SK-N-SH (cell line): Measurements from ENCODE around the gene EDRF1. TPM values are rescaled to one million over a fixed set of nuclear protein-coding genes. Genes with fewer than 3 reads are reported as not detected.

Source experiments
- CTCF ChIA-PET: fragments of 300-600, 350-600 bp; formaldehyde crosslinking; extraction: SDS; loops from one replicate; lab custom pipeline; 2021; lab: Yijun Ruan, JAX
- POLR2A ChIA-PET: fragments of 350-600 bp; sonication (Branson Sonifier 250); formaldehyde crosslinking; extraction: SDS; loops from one replicate; lab custom pipeline; 2020; ENCODE audit warnings: antibody characterized with exemption, inconsistent platforms; lab: Yijun Ruan, JAX
- DNase-seq: peaks from one replicate; pipeline ENCODE4 v3.0.0; 2012
- H2AFZ ChIP-seq: fragments of 200-600 bp; sonication (generic); 2 replicates; pipeline ENCODE4 v1.8.1; 2016; ENCODE audit warnings: antibody characterized with exemption, mild to moderate bottlenecking, low read depth
- H3F3A ChIP-seq: fragments of 200-600 bp; sonication (generic); replicated peaks from 2 replicates; pipeline ENCODE3; 2016; ENCODE audit warnings: antibody characterized with exemption, mild to moderate bottlenecking; ENCODE audit not compliant: insufficient read depth
- H3K27ac ChIP-seq, 2 experiments: fragments of 200-500 bp in 1 of 2; fragments of 200-600 bp in 1 of 2; sonication (Bioruptor generic) in 1 of 2; sonication (generic), shearing (Covaris generic) in 1 of 2; 2 replicates each; pipeline versions ENCODE4 v1.5.1 to v1.6.1; 2014 to 2016; ENCODE audit warnings: low read depth in 2 of 2, inconsistent platforms in 1 of 2, low read length in 1 of 2, mild to moderate bottlenecking in 1 of 2, mixed read lengths in 1 of 2
- H3K27me3 ChIP-seq: fragments of 200-600 bp; sonication (generic), shearing (Covaris generic); 2 replicates; pipeline ENCODE4 v1.6.1; 2016; ENCODE audit warnings: mixed run types; ENCODE audit not compliant: insufficient read depth
- H3K36me3 ChIP-seq, 2 experiments: fragments of 200-500 bp in 1 of 2; fragments of 200-600 bp in 1 of 2; sonication (Bioruptor generic) in 1 of 2; sonication (generic) in 1 of 2; replicated peaks in 1 of 2; 2 replicates each; pipeline versions ENCODE3 to v1.5.1; 2014 to 2016; ENCODE audit warnings: low read length in 1 of 2, mild to moderate bottlenecking in 1 of 2; ENCODE audit not compliant: insufficient read depth in 2 of 2, control insufficient read depth in 1 of 2
- H3K4me1 ChIP-seq, 2 experiments: fragments of 200-500 bp in 1 of 2; fragments of 200-600 bp in 1 of 2; sonication (Bioruptor generic) in 1 of 2; sonication (generic), shearing (Covaris generic) in 1 of 2; 2 replicates each; pipeline versions ENCODE4 v1.5.1 to v1.6.1; 2014 to 2016; ENCODE audit warnings: low read depth in 1 of 2, low read length in 1 of 2, mixed run types in 1 of 2; ENCODE audit not compliant: insufficient read depth in 2 of 2, control insufficient read depth in 1 of 2
- H3K4me2 ChIP-seq: fragments of 200-600 bp; sonication (generic), shearing (Covaris generic); 2 replicates; pipeline ENCODE4 v1.6.1; 2017; ENCODE audit warnings: mixed run types
- H3K4me3 ChIP-seq, 2 experiments: fragments of 200-500 bp in 1 of 2; fragments of 200-600 bp in 1 of 2; sonication (Bioruptor generic) in 1 of 2; sonication (generic), shearing (Covaris generic) in 1 of 2; 2 replicates each; pipeline versions ENCODE4 v1.5.1 to v1.8.1; 2014 to 2016; ENCODE audit warnings: low read depth in 2 of 2, inconsistent platforms in 1 of 2, low read length in 1 of 2, mild to moderate bottlenecking in 1 of 2, mixed read lengths in 1 of 2, moderate library complexity in 1 of 2
- H3K79me2 ChIP-seq: fragments of 200-600 bp; sonication (generic); 2 replicates; pipeline ENCODE4 v1.8.1; 2017; ENCODE audit warnings: mild to moderate bottlenecking; ENCODE audit not compliant: insufficient read depth
- H3K9ac ChIP-seq: fragments of 200-600 bp; sonication (generic); 2 replicates; pipeline ENCODE4 v1.6.1; 2017; ENCODE audit warnings: mixed run types
- H3K9me2 ChIP-seq: fragments of 200-600 bp; sonication (generic); 2 replicates; pipeline ENCODE4 v1.6.1; 2017; ENCODE audit warnings: mixed run types
- H3K9me3 ChIP-seq: fragments of 200-600 bp; sonication (generic); 2 replicates; pipeline ENCODE4 v1.6.1; 2017; ENCODE audit warnings: mixed run types, mild to moderate bottlenecking, moderate library complexity
- H4K20me1 ChIP-seq: fragments of 200-600 bp; sonication (generic); 2 replicates; pipeline ENCODE4 v1.6.1; 2017; ENCODE audit warnings: mild to moderate bottlenecking, mixed run types; ENCODE audit not compliant: insufficient read depth
- CHD2 ChIP-seq: fragments of 150-350 bp; IDR thresholded peaks from 2 replicates; pipeline ENCODE4 v1.6.1; 2018; ENCODE audit warnings: low read length; ENCODE audit not compliant: partially characterized antibody
- ELF1 ChIP-seq: IDR thresholded peaks from 2 replicates; pipeline ENCODE4 v1.4.0; 2012
- FOXJ3 ChIP-seq: sonication (generic); formaldehyde crosslinking; IDR thresholded peaks from 2 replicates; pipeline ENCODE4 v1.5.1; 2020; ENCODE audit warnings: mild to moderate bottlenecking, missing genetic modification reagents
- FOXM1 ChIP-seq: IDR thresholded peaks from 2 replicates; pipeline ENCODE4 v1.4.0; 2012; ENCODE audit warnings: low read depth, mild to moderate bottlenecking
- GABPA ChIP-seq: IDR thresholded peaks from 2 replicates; pipeline ENCODE4 v1.4.0; 2012; ENCODE audit warnings: low read depth, mild to moderate bottlenecking
- GATA2 ChIP-seq: sonication (generic); formaldehyde crosslinking; IDR thresholded peaks from 2 replicates; pipeline ENCODE4 v1.5.0; 2020; ENCODE audit warnings: mild to moderate bottlenecking, missing genetic modification reagents
- MAX ChIP-seq: IDR thresholded peaks from 2 replicates; pipeline ENCODE4 v1.4.0; 2012; ENCODE audit warnings: low read depth
- MEF2A ChIP-seq: IDR thresholded peaks from 2 replicates; pipeline ENCODE4 v1.4.0; 2012; ENCODE audit warnings: low read depth, borderline replicate concordance
- MXI1 ChIP-seq: IDR thresholded peaks from 2 replicates; pipeline ENCODE4 v1.6.1; 2012; ENCODE audit warnings: mild to moderate bottlenecking, low read depth, low read length, improper control_type of control experiment
- NRF1 ChIP-seq: IDR thresholded peaks from 2 replicates; pipeline ENCODE4 v1.6.1; 2012; ENCODE audit warnings: low read depth, mild to moderate bottlenecking, low read length
- POLR2AphosphoS5 ChIP-seq: IDR thresholded peaks from 2 replicates; pipeline ENCODE4 v1.6.1; 2012; ENCODE audit warnings: low read depth, low read length
- REST ChIP-seq: IDR thresholded peaks from 2 replicates; pipeline ENCODE4 v1.6.1; 2012; ENCODE audit warnings: mild to moderate bottlenecking, low read depth, low read length, moderate library complexity
- RFX5 ChIP-seq: IDR thresholded peaks from 2 replicates; pipeline ENCODE4 v1.6.1; 2012; ENCODE audit warnings: mild to moderate bottlenecking, improper control_type of control experiment, low read length
- SIN3A ChIP-seq: IDR thresholded peaks from 2 replicates; pipeline ENCODE4 v1.6.1; 2012; ENCODE audit warnings: low read depth, mild to moderate bottlenecking, low read length, moderate library complexity, borderline replicate concordance
- TAF1 ChIP-seq: IDR thresholded peaks from 2 replicates; pipeline ENCODE4 v1.6.1; 2012; ENCODE audit warnings: low read depth, mild to moderate bottlenecking, low read length, moderate library complexity, borderline replicate concordance
- TCF12 ChIP-seq: IDR thresholded peaks from 2 replicates; pipeline ENCODE4 v1.4.0; 2012
- YY1 ChIP-seq: IDR thresholded peaks from 2 replicates; pipeline ENCODE4 v1.4.0; 2012; ENCODE audit warnings: low read depth, mild to moderate bottlenecking
- WGBS: methylation state at CpG from one replicate; pipeline ENCODE4 v1.1.6; 2017; ENCODE audit warnings: low lambda C conversion rate; 5-methylcytosine and 5-hydroxymethylcytosine counted together
- polyA plus RNA-seq, 3 experiments: library from polyadenylated mRNA; depleted of rRNA; stranded (reverse); fragments of >200 nt; gene quantifications; 2 replicates each; pipeline ENCODE4 v1.2.3, GENCODE V29; 2012
- TF ChIP-seq, protein P1 (sequence below): IDR thresholded peaks from 2 replicates; pipeline ENCODE4 v1.4.0; 2012; ENCODE audit warnings: low read depth, borderline replicate concordance
- TF ChIP-seq, protein P2 (sequence below): IDR thresholded peaks from 2 replicates; pipeline ENCODE4; 2012

The EDRF1 gene
- polyA plus RNA-seq (2012; rRNA removed), result 19.2 and 27.4 TPM in 2 replicates
- 17.5 and 17.9 TPM in 2 replicates for polyA plus RNA-seq (2012; cell fraction: cytosol; rRNA removed)
- 35.3 and 86.9 TPM in 2 replicates for polyA plus RNA-seq (2012; cell fraction: nucleus; rRNA removed)

- ChIA-PET POLR2A (interaction anchor here (0.6 to 1.3 kb wide), 4 partner anchors 11 to 918 kb away, joined by 3 to 5 read pairs (median 4); partner anchors contain the start of genes ABRAXAS2, BCCIP, CTBP2 and UROS), CTCF (interaction anchor here (1.0 kb wide), 1 partner anchor 10 kb away, joined by 4 read pairs; no protein-coding TSS in a partner anchor)
- Histone ChIP-seq H3K9me2 (no peaks in the 10 kb centered on the region), H3K9me3 (no peaks in the 10 kb centered on the region), H4K20me1 (no peaks in the 10 kb centered on the region), H3K36me3 (peaks cover 30 to 35% of the 10 kb centered on the region in 2 experiments), H3K27ac (peak within 1 kb of the TSS; percentile 83 to 90), H3K4me1 (peaks cover 0 to 6% of the 10 kb centered on the region in 2 experiments; a peak in 2 of 4 replicates), H3K4me2 (peak within 1 kb of the TSS; percentile 95), H3K27me3 (no peaks in the 10 kb centered on the region), H3K79me2 (peaks cover 28% of the 10 kb centered on the region), H3F3A (peaks cover 4% of the 10 kb centered on the region), H3K9ac (peak within 1 kb of the TSS; percentile 99)
- WGBS, result 1% methylated on average over 31 of the region's 72 CpGs
- peak; percentile 97 for DNase-seq
- TF ChIP-seq SIN3A (peak; percentile 37; the same call in 1 of the 2 replicates), GATA2 (CRISPR knock-in tag) (no peak; the same call in 1 of the 2 replicates), MEF2A (no peak), GABPA (peak; percentile 83), NRF1 (peak; percentile 85), FOXM1 (no peak), TAF1 (peak; percentile 78), MXI1 (peak; percentile 89), CHD2 (peak; percentile 99), REST (peak; percentile 38; the same call in 1 of the 2 replicates), MAX (peak; percentile 86), ELF1 (peak; percentile 83), POLR2AphosphoS5 (peak; percentile 93), RFX5 (no peak), YY1 (peak; percentile 56; the same call in 1 of the 2 replicates), TCF12 (peak; percentile 22; the same call in 1 of the 2 replicates), FOXJ3 (CRISPR knock-in tag) (no peak)
- TF ChIP-seq, protein P1, sequence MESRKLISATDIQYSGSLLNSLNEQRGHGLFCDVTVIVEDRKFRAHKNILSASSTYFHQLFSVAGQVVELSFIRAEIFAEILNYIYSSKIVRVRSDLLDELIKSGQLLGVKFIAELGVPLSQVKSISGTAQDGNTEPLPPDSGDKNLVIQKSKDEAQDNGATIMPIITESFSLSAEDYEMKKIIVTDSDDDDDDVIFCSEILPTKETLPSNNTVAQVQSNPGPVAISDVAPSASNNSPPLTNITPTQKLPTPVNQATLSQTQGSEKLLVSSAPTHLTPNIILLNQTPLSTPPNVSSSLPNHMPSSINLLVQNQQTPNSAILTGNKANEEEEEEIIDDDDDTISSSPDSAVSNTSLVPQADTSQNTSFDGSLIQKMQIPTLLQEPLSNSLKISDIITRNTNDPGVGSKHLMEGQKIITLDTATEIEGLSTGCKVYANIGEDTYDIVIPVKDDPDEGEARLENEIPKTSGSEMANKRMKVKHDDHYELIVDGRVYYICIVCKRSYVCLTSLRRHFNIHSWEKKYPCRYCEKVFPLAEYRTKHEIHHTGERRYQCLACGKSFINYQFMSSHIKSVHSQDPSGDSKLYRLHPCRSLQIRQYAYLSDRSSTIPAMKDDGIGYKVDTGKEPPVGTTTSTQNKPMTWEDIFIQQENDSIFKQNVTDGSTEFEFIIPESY, result peak; percentile 96
- TF ChIP-seq, protein P2, sequence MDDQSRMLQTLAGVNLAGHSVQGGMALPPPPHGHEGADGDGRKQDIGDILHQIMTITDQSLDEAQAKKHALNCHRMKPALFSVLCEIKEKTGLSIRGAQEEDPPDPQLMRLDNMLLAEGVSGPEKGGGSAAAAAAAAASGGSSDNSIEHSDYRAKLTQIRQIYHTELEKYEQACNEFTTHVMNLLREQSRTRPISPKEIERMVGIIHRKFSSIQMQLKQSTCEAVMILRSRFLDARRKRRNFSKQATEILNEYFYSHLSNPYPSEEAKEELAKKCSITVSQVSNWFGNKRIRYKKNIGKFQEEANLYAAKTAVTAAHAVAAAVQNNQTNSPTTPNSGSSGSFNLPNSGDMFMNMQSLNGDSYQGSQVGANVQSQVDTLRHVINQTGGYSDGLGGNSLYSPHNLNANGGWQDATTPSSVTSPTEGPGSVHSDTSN, result peak; percentile 73
- TF ChIP-seq, all 33 proteins: peak for 14
- Histone ChIP-seq H2AFZ (peak within 1 kb of the TSS; percentile 99), H3K4me3 (peak within 1 kb of the TSS; percentile 99)
Observed at GRCh38 chr10:125719173-125720001, at the start of gene EDRF1. Gene EDRF1 (plus strand): TSS chr10:125719709. CDS start chr10:125719808, 99 bp downstream.
